Endothelial cell of umbilical vein (primary cell): ENCODE data around the gene EPSTI1. TPM values are rescaled to one million over a fixed set of nuclear protein-coding genes. Genes with fewer than 3 reads are reported as not detected.

Source experiments
- BruUV-seq: library from RNA; stranded (reverse); fragments of 400-500 nt; replicated peaks from 2 replicates; lab custom pipeline; 2021; lab: Mats Ljungman, UMichigan
- CTCF ChIA-PET: fragments of 300-600, 350-600 bp; sonication (Branson Sonifier 250); formaldehyde crosslinking; loops from one replicate; lab custom pipeline; 2021; ENCODE audit warnings: antibody characterized with exemption, inconsistent platforms; lab: Charles Lee
- POLR2A ChIA-PET: fragments of 300-600, 350-600 bp; sonication (Branson Sonifier 250); formaldehyde crosslinking; loops from one replicate; lab custom pipeline; 2021; ENCODE audit warnings: antibody characterized with exemption, inconsistent platforms; lab: Charles Lee
- DNase-seq: peaks from one replicate; pipeline ENCODE4 v3.0.0-alpha.2; 2011; ENCODE audit warnings: low read depth, low spot score
- FAIRE-seq: peaks from 2 replicates; lab custom pipeline; 2011; peaks lifted over from hg19 to GRCh38; lab: Jason Lieb, UNC
- H2AFZ ChIP-seq: 2 replicates; pipeline ENCODE4 v1.6.0; 2012; ENCODE audit warnings: low read depth, low read length, control low read depth, inconsistent platforms
- H3K27ac ChIP-seq: 2 replicates; pipeline ENCODE4 v1.5.1; 2011; ENCODE audit warnings: low read depth, mild to moderate bottlenecking, control low read depth, low read length, moderate library complexity; ENCODE audit not compliant: insufficient read depth
- H3K27me3 ChIP-seq, 2 experiments: 2 replicates each; pipeline versions ENCODE4 v1.6.0 to v1.6.1; 2011; ENCODE audit warnings: low read length in 2 of 2, mixed read lengths in 1 of 2; ENCODE audit not compliant: control insufficient read depth in 2 of 2, insufficient read depth in 2 of 2
- H3K36me3 ChIP-seq, 2 experiments: 2 replicates in 1 of 2; 3 replicates in 1 of 2; pipeline ENCODE4 v1.5.1; 2011; ENCODE audit warnings: low read length in 2 of 2, mild to moderate bottlenecking in 1 of 2, moderate library complexity in 1 of 2; ENCODE audit not compliant: control insufficient read depth in 2 of 2, insufficient read depth in 2 of 2; ENCODE audit errors: extremely low read depth in 1 of 2
- H3K4me1 ChIP-seq: 3 replicates; pipeline ENCODE4 v1.5.1; 2011; ENCODE audit warnings: mild to moderate bottlenecking, low read length; ENCODE audit not compliant: control insufficient read depth, insufficient read depth; ENCODE audit errors: extremely low read depth
- H3K4me2 ChIP-seq: 2 replicates; pipeline ENCODE4 v1.6.1; 2011; ENCODE audit warnings: low read length, control low read depth, mixed read lengths; ENCODE audit not compliant: insufficient read depth
- H3K4me3 ChIP-seq, 3 experiments: fragments of 200-600 bp in 1 of 3; sonication (generic), shearing (Covaris generic) in 1 of 3; replicated peaks in 1 of 3; 2 replicates each; pipeline ENCODE4 v1.5.1; 2011 to 2016; ENCODE audit warnings: control low read depth in 3 of 3, low read length in 3 of 3, mild to moderate bottlenecking in 2 of 3, inconsistent platforms in 1 of 3, low read depth in 1 of 3, moderate library complexity in 1 of 3; ENCODE audit not compliant: insufficient read depth in 1 of 3
- H3K79me2 ChIP-seq: 2 replicates; pipeline ENCODE4 v1.6.0; 2012; ENCODE audit warnings: low read length, inconsistent platforms; ENCODE audit not compliant: control insufficient read depth, insufficient read depth
- H3K9ac ChIP-seq: replicated peaks from 2 replicates; pipeline ENCODE3; 2011; ENCODE audit warnings: low read length, control low read depth; ENCODE audit not compliant: insufficient read depth; ENCODE audit errors: extremely low read depth
- H3K9me1 ChIP-seq: replicated peaks from 3 replicates; pipeline ENCODE4 v1.6.0; 2011; ENCODE audit warnings: mild to moderate bottlenecking, low read length; ENCODE audit not compliant: control insufficient read depth, insufficient read depth; ENCODE audit errors: extremely low read depth
- H3K9me3 ChIP-seq: replicated peaks from 2 replicates; pipeline ENCODE4 v1.5.1; 2012; ENCODE audit warnings: low read length, inconsistent platforms; ENCODE audit not compliant: control insufficient read depth, insufficient read depth
- H4K20me1 ChIP-seq: replicated peaks from 2 replicates; pipeline ENCODE3; 2011; ENCODE audit warnings: mild to moderate bottlenecking, low read length; ENCODE audit not compliant: control insufficient read depth, insufficient read depth; ENCODE audit errors: extremely low read depth
- CTCF ChIP-seq, 2 donors: IDR thresholded peaks; 1 replicate in 1 of 2; 2 replicates in 1 of 2; pipeline ENCODE4 v1.5.1; 2011; ENCODE audit warnings: low read length in 2 of 2, mild to moderate bottlenecking in 2 of 2, moderate library complexity in 2 of 2, control low read depth in 1 of 2, inconsistent platforms in 1 of 2, low read depth in 1 of 2; ENCODE audit not compliant: insufficient read depth in 1 of 2; ENCODE audit errors: extremely low read depth in 1 of 2
- EZH2 ChIP-seq: IDR thresholded peaks from 2 replicates; pipeline ENCODE4 v1.6.1; 2012; ENCODE audit warnings: borderline replicate concordance, low read depth, mild to moderate bottlenecking, moderate library complexity, low read length, inconsistent platforms; ENCODE audit not compliant: severe bottlenecking
- FOS ChIP-seq: IDR thresholded peaks from 2 replicates; pipeline ENCODE4 v1.6.1; 2011; ENCODE audit warnings: mild to moderate bottlenecking, low read length, moderate library complexity, borderline replicate concordance; ENCODE audit not compliant: insufficient read depth
- GATA2 ChIP-seq: IDR thresholded peaks from 2 replicates; pipeline ENCODE4 v1.7.0; 2011; ENCODE audit warnings: low read depth, mild to moderate bottlenecking, moderate library complexity, mixed read lengths, low read length; ENCODE audit not compliant: insufficient read length, insufficient read depth
- JUN ChIP-seq: IDR thresholded peaks from 2 replicates; pipeline ENCODE4 v1.6.1; 2011; ENCODE audit warnings: borderline replicate concordance, low read depth; ENCODE audit not compliant: insufficient read length, insufficient read depth
- MAX ChIP-seq: IDR thresholded peaks from 2 replicates; pipeline ENCODE4 v1.6.1; 2011; ENCODE audit not compliant: insufficient read depth, insufficient read length
- MYC ChIP-seq: IDR thresholded peaks from one replicate; pipeline ENCODE4 v1.6.1; 2011; ENCODE audit warnings: mild to moderate bottlenecking, low read depth, low read length
- POLR2A ChIP-seq: IDR thresholded peaks from 2 replicates; pipeline ENCODE4 v1.6.1; 2012; ENCODE audit warnings: low read depth, mild to moderate bottlenecking, control low read depth, low read length
- POLR2AphosphoS5 ChIP-seq: IDR thresholded peaks from 2 replicates; pipeline ENCODE4 v1.6.1; 2012; ENCODE audit warnings: low read depth, mild to moderate bottlenecking, control low read depth, low read length, moderate library complexity; ENCODE audit not compliant: insufficient read depth
- dilution Hi-C: fragments of 300-500 bp; cut with MboI; formaldehyde crosslinking; loops from one replicate; pipeline ENCODE4 v1.15.0; 2019; ENCODE audit warnings: low sequenced_read_pairs; ENCODE audit not compliant: extremely low pct_ligation_motif_present
- intact Hi-C: fragments of 100-400 bp; cut with micrococcal nuclease; formaldehyde crosslinking; loops from one replicate; pipeline ENCODE4 v1.10.0; 2022
- polyA plus RNA-seq, 4 experiments: library from polyadenylated mRNA; depleted of rRNA in 3 of 4; stranded (reverse) in 3 of 4; unstranded in 1 of 4; fragments of >200 nt; gene quantifications; 2 replicates each; pipeline versions ENCODE4 v1.2.1 to v1.2.3, GENCODE V29; 2011 to 2012; ENCODE audit warnings: missing spikeins in 1 of 4
- total RNA-seq: library from RNA; stranded (reverse); gene quantifications from 2 replicates; pipeline ENCODE4 v1.2.3, GENCODE V29; 2021

The EPSTI1 gene
- total and polyA plus RNA-seq, 2 donors (not counting 3 experiments of a cell fraction or from before 2014, with no cell fraction given): 0.77 to 3.1 TPM

GRCh38 chr13:42977219-42977659, 14.8 kb downstream of the EPSTI1 start:
- dilution Hi-C loops: no loop called here
- POLR2A ChIA-PET: no interaction called here
- H3K27ac ChIP-seq: no peak overlapping the region
- no peaks in the 10 kb centered on the region for H3K79me2 ChIP-seq
- H3K4me3 ChIP-seq: no peak overlapping the region
- H3K9me3 ChIP-seq: no peaks in the 10 kb centered on the region
- no peak overlapping the region for H2AFZ ChIP-seq
- no peak overlapping the region for H3K9ac ChIP-seq
- no peaks in the 10 kb centered on the region for H3K9me1 ChIP-seq
- no TSS peak for BruUV-seq
- no peaks in the 10 kb centered on the region for H3K27me3 ChIP-seq
- no peaks in the 10 kb centered on the region for H4K20me1 ChIP-seq
- CTCF ChIA-PET: no interaction called here
- no peak for TF ChIP-seq FOS
- no peak for TF ChIP-seq EZH2
- no peak for TF ChIP-seq POLR2A
- no peak for TF ChIP-seq JUN
- TF ChIP-seq CTCF (IDR thresholded peaks at IDR 0.05; ENCODE audit: extremely low read depth in 1 of 2, insufficient read depth in 1 of 2, low read depth in 1 of 2, low read length in 2 of 2): no peak
- TF ChIP-seq GATA2: no peak
- TF ChIP-seq MAX: no peak
- TF ChIP-seq POLR2AphosphoS5: no peak
- TF ChIP-seq MYC: no peak
- no peak overlapping the region for H3K4me2 ChIP-seq
- no peaks in the 10 kb centered on the region for H3K4me1 ChIP-seq
- FAIRE-seq (no peak), DNase-seq (no peak)
- no peaks in the 10 kb centered on the region for H3K36me3 ChIP-seq
- intact Hi-C loops: no loop called here
